HG03558 (cell line): ENCODE data around the gene ADARB2.
"Not testable (repeated sequence)": the region's sequence is repeated elsewhere in the genome, so short reads cannot be mapped to it uniquely, and the experiment has no call there.

Experiments used
- ATAC-seq: cut with Tn5 transposase; IDR thresholded peaks from one replicate; pipeline ENCODE4 v1.9.1; 2021; ENCODE audit warnings: moderate number of reproducible peaks; ENCODE audit not compliant: unreplicated experiment; ENCODE audit errors: extremely low read depth

ADARB2 gene

DNA sequence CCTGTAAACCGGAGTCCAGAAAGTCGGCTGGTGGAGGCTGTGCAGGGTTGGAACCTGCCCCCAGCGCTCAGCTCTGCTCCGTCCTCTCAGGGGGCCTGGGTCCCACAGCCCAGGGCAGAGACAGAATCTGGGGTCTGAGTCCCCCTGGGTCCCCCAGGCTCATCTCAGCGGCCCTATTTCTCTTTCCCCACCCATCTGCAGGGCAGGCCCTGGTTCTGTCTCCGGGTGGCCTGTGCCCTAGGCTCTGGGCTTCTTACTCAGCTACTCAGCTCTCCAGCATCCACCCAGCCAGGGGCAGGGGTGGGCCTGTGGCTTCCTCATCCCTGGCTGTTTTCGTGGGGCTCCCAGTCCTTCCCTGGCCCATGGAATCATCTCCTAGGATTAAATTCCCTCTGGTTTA, 183.4 kb downstream of the ADARB2 start:
- ATAC-seq = no peak

DNA sequence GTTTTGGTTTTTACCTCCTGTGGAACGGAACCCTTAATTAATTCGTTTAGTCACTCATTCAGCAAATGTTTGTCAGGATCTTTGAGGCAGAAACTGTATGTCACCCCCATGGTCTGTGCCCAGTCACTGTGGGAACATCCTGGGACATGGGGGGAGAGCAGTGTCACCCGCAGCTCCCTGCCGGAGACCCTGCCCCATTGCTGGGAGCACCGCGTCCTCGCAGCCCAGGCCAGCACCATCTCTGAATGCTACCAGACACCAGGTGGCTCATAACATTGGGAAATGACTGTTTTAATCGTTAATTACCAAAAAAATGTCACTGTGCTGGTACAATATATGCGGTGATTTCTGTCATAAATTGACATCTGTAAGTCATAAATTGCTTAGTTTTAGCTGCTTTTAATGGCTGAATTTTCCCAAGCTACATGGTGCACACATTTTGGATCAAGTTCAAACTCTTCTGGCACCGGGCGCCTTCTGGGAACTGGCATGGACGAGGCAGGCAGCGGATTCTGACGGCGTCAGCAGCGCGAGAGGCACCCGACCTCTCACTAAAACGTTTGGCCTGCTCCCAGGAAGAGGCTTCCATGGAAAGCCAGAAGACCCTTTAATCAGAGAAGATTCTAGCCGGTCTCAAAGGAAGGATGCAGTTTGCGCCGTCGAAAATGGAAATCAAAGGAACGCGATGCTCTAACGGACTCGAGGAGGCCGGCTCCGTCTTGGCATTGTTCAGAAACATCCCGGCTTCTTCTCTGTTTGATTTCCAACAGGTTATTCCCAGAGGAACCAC, 184.2 kb downstream of the ADARB2 start:
- ATAC-seq = no peak

DNA sequence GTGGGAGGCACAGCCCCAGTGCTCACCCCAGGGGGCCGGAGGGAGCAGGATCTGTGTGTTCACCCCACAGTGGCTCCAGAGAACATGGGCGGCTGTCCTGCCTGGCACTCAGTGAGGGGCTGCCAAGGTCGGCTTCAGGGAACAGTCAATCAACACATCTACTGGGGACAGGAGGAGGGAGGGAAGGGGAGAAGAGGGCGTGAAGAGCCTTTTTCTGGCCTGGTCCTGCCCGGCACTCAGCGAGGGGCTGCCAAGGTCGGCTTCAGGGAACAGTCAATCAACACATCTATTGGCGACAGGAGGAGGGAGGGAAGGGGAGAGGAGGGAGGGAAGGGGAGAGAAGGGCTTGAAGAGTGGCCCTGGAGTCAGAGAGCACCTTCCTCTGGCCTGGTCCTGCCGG, 184.9 kb downstream of the ADARB2 start:
- ATAC-seq = no peak

DNA sequence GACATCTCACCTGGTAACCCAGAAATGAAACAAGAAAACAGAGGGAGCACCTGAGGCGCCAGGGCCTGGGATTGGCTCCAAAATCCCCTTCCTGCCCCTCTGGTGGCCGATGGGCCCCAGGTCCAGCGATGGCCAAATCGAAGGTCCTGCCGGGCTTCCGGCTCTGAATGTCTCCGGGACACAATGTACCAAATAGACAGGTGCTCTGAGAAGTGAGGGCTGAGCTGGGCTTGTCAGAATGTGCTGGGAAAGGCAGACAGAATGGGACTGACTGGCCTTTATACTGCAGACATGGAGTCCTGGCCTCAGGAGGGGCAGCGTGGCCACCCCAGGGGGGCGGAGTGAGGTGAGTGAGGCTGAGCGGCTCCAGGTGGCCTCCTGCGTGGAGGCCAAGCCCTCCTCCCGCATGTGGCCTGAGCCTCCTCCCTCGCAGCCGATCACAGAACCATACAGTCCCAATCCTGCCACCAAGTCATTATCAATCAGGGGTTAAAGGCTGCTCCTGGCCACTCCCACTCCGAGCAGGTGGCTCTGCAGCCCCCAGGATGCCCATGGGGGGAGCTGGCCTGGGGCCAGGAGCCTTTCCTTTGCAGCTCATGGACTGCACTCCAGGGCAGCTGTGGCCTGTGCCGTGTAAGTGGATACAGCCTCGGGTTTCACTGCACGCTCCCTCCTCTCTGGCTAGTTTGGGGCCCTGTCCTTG, 185.5 kb downstream of the ADARB2 start:
- ATAC-seq = no peak

DNA sequence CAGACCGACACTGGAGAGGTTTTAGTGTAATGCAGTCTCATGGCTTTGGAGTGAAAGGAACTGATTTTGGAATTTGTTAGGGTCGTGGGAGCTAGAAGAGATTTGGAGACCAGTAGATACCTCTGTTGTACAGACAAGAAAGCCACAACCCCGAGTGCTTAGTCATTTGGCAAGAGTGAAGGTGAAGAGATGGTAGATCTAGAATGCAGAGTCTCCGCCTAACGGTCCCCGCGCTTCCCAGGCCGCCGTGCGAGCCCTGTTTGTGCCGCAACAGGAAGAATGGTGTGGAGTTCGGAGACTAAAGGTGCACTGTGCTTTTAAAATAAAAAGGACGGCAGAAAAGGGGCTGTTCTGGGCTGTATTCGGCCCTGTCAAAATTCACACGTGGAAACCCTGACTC, 186.7 kb downstream of the ADARB2 start:
- no peak for ATAC-seq

DNA sequence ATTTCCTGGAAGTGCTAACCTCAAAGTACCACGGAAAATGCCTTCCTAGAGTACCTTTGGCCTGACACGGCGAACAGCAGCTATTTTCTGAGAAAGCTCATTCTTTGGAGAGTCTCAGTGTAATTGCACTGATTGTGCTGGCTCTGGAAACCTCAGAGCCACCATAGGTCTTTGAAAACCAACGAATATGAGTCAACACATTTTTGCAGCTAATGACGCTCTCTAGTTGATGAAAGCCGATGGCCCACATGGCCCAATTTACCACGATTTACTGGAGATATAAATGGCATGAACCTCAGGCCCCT, 187.1 kb downstream of the ADARB2 start:
- no peak for ATAC-seq

DNA sequence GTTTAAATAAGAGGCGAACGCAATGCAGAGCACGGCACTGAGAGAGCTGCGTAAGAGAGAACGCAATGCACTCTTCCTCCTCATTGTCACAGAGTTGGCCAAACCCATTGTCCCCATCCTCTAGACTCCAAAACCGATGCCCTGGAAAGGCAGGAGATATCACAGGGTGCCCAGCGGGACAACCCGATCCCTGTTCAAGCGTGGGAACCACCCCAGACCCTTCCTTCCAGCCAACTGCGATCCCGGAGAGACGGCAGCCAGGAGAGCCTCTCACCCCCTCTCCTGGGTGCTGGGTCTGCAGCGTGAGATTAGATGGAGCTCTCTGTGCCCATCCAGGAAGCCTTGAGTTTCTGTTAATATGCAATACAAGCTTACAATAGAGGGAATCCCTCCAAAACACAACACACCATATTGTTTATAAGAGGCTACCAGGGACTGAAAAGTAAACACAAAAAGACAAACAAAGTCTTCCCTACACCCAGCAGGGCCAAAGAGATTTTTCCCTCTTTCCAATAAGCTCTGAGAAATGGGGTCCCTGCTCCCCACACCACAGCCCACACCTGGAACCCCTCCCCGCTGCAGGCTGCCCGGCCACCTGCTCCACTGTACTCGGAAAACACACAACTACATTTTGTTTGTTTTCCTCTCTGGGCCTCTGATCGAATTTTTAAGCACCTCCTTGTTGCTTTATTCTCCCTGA, 187.6 kb downstream of the ADARB2 start:
- ATAC-seq = no peak

DNA sequence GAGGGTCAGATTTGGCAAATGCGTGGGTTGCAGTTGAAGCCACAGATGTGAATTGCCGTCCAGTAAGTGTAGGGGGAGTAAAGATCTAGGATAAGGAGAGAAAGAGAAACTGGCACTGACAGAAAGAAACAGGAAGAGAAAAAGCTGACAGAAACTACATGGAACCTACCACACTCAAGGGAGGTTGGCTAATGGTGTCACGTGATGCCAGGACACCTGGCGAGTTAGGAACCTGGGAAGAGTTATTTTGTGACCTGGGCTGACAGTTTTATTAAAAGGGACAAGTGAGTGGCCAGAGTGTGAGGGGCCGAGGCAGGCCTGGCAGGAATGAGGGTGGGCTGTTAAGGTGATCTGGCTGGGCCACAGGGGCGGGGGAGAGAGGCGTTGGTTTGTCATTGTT, 188.7 kb downstream of the ADARB2 start:
- no peak for ATAC-seq

DNA sequence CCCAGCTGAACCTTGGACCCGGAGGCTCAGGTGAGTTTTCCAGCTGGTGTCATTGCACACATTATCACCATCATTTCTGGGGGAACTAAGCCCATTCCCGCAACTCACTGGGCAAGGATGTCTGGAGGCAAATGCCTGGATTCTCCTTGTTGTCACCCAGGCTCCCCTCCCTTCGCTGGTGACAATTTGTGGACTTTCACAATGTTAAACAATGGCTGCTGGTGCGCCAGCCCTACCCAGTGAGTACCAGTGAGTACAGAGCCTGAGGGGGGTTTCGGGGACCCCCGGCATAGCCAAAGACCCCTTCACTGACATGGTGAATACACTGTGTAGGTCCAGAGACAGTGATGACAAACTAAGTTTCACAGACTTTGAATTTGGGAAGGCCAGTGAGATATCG, 189.2 kb downstream of the ADARB2 start:
- no peak for ATAC-seq

DNA sequence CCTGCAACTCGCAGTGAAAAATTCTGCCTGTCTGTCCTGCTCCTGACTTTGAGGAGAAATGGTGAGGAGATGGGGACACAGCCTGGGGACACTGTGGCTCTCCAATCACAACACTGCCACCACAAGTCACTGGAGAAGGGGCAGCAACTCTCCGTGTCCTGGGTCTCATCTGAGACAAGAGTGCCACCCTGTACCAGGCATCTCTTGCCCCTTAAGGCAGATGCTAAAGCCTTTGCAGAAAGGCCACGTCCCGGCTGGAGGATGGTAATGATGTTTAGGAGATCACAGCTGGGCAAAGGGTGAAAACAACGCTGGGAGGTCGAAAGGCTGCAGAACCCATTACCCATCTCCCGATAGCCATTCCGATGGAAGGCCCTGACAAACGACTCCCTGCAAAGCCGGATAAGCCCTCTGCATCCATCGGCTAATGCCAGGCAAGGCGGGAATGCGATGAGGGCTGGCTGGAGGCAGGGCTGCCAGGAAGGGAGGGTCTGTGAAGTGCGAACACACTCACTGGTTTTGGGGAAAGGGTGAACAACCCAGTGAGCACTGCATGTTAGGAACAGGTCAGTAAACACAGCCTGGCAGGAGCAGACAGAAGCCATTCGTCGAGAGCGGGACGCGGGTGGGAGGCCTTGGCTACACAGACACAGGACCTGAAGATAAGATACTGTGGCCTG, 190.8 kb downstream of the ADARB2 start:
- no peak for ATAC-seq

DNA sequence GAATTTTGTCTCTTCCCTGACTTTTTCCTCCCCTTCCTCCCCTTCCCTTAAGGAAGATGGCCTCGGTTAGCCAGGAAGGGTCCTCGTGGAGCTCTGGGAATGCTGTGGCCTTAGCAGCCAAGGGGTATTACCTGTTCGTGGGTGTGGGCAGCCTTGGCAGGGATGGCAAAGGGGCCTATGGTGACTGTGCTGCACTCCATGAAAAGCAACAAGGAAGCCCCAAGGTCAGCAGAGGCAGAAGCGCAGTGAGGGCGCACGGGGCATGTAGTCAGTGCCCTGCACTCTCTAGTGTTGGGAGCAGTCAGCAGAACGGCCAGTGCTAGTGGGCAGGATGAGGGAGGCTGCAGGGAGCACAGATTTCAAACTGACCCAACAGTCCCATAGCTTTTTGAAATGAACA, 191.8 kb downstream of the ADARB2 start:
- no peak for ATAC-seq

DNA sequence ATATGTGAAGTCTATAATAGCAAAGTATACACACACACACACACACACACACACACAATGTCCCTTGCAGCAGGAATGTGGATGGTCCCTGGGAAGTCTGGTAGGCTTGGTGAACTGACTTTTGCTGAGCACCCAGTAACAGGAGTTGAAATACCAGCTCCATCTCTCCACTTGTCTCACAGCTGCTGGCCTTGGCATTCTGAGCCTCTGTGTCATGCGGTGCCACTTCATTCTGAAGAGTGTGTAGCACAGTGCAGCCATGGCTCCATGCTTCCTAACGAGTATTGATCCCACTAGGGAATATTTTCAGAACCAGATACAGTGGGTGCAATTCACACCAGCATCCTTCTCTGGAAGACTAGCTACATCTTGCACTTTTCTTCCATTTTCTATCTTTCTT, 192.4 kb downstream of the ADARB2 start:
- no peak for ATAC-seq

DNA sequence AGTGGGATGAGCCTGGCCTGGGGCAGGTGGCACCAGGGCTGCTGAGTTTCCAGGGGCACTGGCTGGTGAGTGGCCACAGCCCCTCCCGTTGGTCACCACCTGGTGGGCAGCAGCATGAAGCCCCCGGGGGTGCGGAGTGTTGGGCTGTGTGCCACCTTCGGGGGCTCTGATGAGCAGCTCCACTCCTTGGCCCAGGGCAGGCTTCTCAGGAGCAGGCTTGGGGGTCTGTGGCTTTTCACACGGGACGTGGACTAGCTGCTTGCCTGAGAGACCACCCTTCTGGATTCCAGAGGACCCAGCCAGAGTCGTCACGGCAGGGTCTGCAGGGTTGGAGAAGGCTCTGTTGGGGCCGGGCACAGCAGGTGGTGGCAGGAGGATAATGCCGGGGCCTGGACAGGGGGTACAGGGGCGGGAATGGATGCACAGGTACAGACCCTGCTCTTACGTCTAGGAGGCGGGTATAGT, 193.1 kb downstream of the ADARB2 start:
- no peak for ATAC-seq

DNA sequence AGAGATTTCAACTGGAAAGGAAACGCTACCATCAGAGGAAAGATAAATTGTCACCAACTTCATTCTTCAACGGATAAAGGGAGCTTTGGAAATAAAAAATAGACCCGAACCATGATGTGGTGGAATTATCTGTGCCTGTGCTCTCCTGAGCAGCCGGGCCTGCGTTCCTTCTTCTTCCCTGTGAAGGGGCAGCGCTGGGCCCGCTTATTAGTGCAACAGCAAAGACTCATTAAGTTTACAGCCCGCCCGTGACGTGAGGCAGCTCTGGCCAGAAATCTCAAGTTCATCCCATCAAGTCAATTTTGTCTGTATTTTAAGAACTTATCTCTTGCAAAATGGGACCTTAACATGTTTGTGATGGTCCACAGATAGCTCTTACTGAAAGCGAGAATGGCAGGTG, 193.7 kb downstream of the ADARB2 start:
- no peak for ATAC-seq

DNA sequence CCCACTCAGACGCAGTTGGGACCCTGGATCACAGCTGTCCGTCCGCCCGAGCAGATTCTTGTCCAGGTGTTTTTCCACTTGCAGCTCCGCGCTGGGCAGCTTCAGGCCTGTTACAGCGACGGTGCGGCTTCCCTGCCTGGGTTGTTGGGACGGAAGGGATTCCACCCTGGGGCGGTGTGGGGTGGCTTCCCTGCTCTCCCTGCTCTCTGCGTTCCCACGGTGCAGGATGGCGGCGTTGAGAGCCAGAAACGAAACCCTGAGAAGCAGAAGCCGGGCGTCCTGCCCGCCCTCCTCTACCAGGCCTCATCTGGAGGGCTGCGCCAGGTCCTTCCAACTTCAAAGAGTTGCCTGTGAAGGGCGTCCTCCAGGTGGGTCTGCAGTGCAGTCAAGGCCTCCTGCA, 194.4 kb downstream of the ADARB2 start:
- ATAC-seq = no peak

DNA sequence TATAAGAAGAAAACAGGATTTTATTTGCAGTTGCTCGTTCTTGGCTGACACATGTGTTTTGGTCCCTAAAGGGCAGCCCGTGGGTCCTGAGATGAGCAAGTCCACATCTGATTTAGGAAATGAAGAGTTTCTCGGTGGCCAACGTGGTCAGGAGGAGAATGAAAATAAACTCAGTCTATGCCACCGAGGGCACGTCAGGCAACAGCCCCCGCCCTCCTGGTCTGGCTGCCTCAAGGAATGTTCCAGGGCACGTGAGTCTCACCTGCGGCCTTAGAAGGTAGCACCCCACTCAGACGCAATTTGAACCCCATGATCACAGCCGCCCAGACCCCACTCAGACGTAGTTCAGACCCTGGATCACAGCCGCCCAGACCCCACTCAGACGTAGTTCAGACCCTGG, 197.2 kb downstream of the ADARB2 start:
- ATAC-seq = no peak

DNA sequence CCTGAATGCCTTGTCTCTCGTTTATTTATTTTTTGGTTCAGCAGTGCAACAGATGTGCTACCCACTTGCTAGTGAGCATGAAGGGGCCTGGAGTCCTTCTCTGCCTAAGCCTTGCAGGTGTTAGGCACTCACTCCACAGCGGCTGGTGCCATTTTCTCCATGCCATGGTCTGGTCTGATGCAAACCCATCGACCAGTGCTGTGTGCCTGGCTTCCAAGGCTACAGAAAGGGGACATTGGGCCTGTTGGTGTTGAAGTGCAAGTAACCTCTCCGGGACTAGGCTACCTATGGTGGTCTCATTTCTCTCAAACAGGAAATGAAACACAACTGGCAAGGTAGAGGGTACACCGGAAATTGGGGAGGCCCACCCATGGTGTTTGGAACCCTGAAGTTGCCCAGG, 198.1 kb downstream of the ADARB2 start:
- ATAC-seq = no peak

DNA sequence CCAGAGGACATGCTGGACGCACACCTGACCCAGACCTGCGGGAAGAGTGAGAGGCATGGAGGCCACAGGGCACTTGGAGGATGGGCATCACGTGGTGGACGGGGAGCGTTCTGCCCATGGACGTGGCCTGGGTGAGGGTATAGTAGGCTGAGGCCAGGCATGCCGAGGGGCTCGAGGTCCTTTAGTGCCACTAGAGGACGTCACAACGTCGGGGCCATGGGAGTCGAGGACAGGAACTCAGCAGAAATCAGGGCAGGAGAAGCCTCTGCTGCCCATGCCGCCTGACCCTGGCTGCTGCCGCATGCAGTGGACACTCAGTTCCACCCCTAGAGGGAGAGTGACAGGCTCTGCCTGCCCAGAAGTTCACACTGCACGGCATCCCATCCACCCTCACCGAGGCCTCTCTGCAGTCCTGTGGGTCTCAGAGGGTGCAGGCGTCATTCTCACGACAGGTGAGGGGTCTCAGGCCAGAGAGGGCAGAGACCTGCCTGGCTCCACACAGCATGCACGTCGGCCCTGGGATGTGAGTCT, 198.7 kb downstream of the ADARB2 start:
- no peak for ATAC-seq

DNA sequence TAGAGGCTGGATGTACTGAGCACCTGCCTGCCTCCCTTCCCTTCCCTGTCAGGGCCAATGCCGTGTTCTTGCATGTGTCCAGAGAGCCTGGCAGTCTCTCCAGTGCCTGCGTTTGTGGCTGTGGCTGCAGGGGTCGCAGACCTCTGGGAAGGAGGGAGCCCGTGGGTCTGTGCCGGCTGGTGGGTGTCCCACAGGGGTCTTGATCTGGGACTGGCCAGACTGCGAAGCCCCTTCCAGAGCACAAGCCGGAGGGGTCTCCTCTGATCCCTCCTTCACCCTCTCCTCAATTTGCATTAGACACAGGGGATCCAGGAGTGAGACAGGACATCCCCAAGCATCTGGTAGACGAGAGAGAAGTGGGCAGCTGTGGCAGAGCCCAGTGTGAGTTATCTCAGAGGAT, 199.2 kb downstream of the ADARB2 start:
- ATAC-seq = no peak

DNA sequence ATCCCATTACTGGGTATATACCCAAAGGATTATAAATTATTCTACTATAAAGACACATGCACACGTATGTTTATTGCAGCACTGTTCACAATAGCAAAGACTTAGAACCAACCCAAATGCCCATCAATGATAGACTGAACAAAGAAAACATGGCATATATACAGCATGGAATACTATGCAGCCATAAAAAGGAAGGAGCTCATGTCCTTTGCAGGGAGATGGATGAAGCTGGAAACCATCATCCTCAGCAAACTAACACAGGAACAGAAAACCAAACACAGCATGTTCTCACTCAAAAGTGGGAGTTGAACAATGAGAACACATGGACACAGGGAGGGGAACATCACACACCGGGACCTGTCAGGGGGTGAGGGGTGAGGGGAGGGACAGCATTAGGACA, 199.9 kb downstream of the ADARB2 start:
- not testable (repeated sequence) for ATAC-seq

DNA sequence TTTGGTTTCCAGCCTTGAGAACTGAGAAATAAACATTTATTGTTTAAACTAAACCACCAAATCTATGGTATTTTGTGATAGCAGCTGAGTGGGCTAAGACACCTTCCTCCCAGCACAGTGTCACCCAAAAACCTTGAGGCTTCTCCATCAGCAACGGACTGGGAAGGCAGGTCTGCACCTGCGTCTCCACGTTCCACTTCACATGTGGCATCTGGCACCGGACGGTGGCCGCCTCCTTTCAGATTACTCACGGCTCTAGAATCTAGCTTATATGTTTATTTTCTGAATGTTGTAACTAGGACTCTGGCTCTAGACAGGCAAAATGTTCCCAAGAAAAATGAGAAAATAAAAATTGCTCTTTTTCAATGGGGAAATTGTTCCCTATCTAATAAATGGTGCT, 201.0 kb downstream of the ADARB2 start:
- ATAC-seq = no peak
